NAMALWA (cell line): ENCODE results near the gene ASTN2.
"Not testable (repeated sequence)": the region's sequence is repeated elsewhere in the genome, so short reads cannot be mapped to it uniquely, and the experiment has no call there.

ENCODE experiments used
- DNase-seq: peaks from one replicate; pipeline ENCODE4 v3.0.0-alpha.2; 2015; ENCODE audit warnings: low spot score

The ASTN2 gene

DNA sequence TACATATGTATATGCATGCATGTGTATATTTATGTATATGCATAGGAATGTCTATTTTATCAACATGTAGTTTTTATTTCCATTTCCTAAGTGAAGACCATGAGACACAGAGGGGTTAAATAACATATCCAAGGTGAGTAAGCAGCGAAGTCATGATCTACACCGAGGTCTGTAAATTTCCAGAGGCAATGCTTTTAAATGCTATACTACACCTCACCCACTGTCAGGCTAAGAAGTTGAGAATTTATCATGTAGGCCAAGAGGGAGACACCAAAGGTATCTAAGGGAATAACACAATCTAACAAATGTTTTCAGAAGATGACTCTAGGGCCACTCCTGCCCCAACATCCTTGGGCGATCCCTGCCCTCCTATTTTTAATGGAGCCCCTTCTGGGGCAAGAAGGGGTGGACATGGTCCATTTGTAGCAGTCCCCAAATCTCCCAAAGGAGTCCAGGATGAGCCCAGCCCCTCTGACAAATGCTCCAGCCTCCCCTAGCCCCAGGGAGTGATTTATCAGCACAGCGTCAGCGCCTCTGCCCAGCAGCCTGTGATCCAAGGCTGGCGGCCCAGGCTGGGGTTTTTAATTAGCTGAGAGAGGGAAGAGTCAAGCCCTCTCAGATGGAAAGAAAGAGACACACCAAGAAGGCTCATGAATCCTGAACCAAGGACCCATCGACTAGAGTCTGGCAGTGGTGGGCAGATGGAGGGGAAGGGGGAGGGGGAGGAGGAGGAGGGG, 339.9 kb downstream of the ASTN2 start:
- no peak for DNase-seq

DNA sequence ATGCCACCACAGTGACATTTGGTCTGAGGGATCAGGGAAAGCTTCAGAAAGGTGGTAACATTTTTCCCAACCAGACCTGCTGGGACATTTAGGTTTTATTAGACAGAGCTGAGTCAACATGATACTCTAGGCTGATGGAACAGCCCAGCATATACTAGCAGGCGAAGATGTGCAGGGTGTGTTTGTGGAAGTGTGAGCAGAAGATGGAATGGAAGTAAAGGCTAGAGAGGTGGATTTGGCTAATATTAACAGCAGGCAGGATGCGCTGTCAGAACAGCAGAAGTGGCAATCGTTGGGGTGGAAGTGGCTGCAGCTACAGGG, 340.6 kb downstream of the ASTN2 start:
- DNase-seq: no peak

DNA sequence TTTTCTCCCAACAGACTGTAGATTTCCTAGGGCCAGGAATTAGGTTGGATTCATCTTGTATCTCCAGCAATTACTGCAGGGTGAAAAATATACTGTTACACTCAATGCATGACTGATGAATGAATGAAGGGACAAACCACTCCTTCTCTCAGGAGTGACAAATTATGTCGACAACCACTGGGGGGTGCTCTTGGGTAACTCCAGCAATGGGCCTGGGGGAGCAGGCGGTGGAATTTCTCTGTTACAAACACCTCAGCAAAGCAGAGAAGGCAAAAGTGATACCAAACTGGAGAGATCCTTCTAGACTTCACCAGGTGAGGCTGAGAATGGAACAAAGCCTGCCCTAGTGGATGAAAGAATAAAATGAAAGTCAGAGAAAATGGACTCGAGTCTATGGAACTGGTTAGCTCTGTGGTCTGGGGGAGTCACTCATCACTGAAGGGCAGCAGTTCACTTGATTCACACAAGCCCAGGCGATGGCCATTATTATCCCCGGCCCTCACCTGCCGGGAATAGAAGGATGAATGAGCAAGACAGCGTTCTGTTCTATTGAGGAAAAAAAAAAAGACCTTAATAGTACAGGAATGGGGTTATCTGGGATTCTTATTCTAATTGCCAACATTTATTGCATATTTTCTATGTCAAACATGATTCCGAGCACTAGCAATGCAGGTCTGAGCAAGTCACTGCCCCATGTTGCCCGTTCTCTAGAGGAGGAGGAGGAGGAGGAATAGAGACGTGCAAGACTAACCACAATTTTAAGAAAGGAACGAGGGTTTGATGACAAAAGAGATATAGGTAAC, 341.1 kb downstream of the ASTN2 start:
- DNase-seq: peak; percentile 50

DNA sequence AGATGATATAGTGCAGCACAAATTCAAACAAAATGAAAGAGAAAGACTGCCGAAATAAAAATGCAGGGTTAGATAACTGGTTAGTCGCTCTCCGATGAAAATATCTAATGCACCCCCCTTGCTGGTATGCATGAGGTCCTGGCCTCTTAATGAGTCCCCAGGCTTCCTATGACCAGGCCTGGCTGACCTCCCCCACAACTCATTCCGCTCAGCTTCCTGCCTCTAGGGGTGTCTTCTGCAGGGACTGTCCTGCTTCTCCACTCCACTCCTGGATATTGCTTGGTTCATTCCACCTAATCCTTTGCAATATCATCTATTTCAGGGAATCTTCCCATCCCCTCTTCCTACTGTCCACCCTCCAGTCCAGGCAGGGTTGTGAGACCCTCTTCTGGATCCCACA, 341.8 kb downstream of the ASTN2 start:
- DNase-seq: no peak

DNA sequence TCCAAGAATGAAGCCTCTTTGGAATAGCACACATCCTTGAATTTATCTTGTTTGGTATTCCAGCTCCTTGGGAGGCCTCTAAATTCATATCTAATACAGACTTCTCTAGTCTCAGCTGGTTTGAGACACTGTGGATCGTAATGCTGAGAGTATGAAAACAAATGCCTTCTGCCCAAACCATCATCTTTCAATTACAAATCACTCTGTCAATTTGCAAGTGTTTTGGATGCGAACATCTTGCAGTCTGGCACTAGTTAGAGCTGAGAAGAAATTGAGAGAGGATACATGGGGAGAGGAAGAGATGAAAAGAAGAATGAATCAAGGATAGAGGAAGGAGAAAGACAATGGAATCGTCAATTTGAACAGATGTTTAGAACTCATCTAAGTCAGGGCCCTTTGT, 342.6 kb downstream of the ASTN2 start:
- DNase-seq: no peak

DNA sequence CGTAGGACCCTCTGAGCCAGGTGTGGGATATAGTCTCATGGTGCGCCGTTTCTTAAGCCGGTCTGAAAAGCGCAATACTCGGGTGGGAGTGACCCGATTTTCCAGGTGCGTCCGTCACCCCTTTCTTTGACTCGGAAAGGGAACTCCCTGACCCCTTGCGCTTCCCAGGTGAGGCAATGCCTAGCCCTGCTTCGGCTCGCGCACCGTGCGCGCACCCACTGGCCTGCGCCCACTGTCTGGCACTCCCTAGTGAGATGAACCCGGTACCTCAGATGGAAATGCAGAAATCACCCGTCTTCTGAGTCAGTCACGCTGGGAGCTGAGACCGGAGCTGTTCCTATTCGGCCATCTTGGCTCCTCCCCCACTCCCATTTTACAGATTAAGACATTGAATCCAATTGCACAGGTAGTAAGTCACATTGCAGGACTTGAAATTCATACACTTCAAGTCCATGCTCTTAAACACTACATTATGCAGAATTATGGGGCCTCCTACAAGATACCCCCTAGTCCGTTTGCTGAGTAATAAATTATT, 343.1 kb downstream of the ASTN2 start:
- DNase-seq: not testable (repeated sequence)

DNA sequence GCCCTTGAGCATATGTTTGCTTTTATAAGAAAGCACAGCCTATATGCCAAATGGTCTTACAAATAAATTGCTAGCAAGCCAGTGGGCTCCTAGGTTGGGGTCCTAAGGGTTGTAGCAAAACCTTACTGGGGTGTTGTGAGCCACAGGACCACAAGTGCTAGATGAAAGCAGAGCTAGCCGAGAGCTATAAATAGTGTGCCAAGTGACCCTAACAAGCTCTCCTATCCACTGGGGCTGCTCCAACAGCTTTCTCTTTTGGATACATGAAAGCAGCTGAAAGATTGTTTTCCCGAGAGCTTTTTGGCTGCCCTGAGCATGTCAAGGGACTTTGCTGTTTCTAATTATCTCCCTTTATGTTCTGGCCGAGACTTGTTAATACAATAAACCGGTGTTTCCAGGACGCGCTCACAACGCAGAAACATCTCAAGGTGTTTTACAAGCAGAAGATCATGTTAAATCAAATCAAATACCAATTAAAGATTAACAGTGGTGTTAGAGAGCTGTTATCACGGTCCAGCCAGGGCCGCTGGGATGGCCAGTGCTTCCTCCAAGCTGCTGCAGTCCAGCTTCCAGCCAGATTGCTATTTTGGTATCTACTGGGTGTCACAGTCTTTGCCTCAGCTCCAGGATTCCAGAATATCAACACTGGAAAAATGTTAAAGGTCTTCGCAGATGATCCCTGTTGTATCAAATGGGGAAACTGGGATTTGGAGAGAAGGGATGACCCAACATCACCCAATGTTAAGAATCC, 351.0 kb downstream of the ASTN2 start:
- DNase-seq: no peak

DNA sequence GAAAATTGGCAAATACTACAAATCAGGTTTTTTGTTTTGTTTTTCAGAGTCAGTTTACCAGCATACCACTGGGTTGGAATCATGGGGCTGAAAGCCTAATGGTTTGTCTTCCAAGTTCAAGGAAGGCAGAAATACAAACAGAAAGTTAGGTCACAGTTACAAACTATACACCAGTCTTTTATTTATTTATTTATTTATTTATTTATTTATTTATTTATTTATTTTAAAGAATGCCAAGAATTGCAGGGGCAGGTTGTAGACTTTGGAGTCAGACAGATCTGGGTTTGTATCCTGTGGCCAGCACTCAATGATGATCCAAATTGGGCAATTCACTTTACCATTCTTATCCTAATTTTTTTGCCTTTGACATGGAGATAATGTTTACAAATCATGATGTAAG, 353.9 kb downstream of the ASTN2 start:
- DNase-seq: no peak

DNA sequence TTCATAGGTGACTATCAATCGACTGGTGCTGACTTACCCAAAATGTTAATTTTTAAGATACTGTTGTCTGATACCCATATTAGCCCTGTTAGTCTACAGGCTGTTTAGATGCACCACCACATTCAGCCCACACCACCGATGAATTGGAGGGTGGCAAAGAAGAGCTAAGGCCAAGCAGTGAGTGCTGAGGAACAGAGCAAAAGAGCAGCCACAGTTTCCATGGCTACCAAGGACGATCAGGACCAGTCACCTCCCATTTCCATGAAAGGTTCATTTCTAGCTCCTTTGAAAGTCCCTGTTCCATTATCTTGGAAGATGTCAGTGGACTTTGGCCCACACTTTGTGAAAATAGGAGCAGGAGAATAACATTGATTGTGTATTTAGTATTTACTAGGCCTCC, 364.9 kb downstream of the ASTN2 start:
- no peak for DNase-seq

DNA sequence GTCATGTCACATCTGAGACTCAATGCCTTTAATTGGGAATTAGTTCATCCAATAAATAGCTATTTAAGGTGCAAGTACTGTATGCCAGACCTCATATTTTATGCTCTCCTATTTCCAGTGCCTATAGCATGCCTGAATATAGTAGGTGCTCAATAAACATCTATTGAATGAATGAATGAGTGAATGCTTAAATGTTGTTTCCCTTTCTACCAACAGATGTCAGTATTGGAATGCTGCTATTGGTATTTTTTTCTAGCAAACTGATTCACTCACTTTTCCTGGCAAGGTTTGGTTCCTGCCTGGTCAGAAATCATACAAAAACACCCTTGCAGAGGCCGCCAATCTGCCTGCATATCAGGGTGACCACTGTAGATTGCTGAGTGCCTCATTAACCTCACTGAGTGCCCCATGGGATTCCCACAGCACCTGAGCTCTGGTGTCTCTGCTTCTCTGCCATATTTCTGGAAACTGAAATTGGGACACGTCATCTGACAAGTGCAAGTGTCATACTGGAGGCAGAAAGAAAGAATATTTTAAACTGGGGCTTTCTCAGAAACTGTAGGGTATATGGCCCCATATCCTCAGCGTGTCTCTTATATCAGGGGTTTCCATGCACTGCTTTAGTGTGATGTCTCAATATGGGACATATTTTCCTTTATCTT, 368.1 kb downstream of the ASTN2 start:
- no peak for DNase-seq

DNA sequence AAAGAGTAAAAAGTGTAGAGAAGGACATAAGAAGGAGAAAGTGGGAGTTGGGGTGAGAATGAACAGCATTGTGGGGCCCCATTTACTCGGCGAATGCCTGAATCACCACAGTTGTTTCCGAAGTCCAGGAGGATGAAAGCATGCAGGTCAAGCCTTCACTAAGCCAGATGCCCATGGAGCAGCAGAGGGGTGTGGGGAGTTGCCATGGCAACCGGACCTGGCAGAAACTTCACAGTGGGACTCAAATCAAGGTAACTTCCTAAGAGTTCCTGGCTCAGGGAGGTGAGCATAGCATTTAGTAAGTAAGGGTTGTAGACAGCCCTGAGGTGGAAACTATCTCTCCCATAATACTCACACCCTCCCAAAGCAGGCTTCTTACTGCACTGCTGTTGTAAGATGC, 370.6 kb downstream of the ASTN2 start:
- no peak for DNase-seq

DNA sequence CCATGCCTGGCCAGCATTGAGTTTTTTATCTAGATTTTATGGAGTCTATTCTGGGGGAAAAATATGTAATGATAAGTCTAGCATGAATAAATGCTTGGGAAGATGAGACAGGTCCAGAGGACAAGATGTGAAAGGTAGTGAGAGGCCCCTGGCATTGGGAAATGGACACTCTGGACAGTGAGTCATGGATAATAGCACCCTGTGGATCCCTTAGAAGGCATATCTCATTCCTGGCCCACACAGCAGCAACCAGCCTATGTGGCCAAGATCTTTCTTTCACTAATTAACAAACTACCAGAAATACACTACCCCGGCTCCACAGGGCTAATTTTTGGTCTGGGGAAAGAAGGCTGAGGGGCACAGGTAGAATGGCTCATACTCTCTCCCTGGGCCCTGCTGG, 371.7 kb downstream of the ASTN2 start:
- no peak for DNase-seq

DNA sequence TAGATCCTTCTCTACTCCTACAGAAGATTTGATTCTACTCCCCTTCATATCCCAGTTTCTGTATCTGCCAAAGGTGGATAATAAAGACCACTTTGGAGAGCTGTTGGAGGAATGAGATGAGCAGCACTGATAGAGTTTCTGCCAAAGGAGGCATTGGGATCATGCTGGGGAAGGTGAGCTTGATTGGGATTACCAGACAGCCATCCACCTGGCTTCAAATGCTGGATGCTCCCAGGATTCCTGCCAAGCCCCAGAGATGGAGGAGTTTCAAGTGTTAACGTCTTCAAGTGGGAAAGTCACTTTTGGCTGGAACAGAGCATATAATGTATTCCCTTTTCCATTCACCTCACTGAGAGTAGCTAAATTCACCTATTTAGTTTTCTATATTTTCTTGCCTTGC, 379.3 kb downstream of the ASTN2 start:
- no peak for DNase-seq

DNA sequence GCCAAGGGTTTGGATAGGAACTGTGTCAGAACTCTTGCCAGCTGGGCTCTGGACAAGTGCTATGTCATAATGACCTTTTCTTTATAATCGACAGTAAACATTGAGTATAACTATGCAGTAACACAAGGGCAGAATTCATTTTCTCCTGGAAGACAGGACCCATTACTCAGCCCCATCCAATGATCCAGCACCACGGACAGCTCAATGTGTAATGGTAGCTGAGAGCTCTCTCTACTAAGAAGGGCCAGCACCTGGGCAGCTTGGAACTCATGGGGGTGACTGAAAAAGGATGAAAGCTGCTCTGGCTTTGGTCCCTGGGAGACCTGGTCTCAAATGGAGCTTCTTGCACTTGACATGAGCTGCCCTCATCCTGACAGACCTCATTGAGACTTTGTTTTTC, 380.0 kb downstream of the ASTN2 start:
- DNase-seq: peak; percentile 15

DNA sequence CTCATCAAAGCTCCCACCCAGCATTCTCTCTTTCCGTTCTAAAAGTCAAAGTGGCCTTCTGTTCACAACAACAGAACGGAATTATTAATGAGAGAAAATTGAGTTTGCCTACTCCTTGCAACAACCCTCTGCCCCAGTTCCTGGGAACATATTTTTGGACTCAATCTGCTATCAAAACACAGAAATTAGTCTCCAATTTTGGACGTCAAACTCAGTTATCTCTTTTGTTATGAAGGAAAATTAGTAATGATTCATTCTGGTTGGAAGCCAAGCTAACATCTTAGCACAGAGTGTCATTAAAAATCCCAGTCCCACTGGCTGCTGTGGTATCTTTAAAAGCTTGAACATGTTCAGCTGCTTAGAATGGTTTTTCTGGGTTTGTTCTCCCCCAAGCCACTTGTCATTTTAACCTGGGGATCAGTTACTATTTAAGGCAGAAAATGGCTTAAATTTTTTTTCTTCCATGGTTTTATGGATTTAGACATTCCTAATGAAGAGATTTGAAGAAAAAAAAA, 384.5 kb downstream of the ASTN2 start:
- no peak for DNase-seq

DNA sequence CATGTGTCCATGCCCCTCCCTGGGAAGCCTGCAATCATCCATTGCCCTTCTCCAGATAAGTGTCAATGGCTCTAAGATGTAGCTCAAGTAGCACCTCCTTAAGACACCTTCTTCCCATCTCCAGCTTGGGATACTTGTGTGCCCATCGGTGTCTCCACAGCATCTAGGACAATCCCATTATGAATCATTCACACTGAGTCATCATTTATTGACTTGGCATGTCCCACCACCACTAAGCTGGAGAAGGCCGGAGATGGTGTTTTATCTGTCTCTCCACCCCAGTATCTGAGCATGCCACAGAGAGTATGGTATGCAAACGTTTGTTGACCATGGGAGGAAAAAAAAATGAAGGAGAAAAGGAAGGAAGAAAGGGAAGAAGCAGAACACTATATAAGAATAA, 385.5 kb downstream of the ASTN2 start:
- no peak for DNase-seq

DNA sequence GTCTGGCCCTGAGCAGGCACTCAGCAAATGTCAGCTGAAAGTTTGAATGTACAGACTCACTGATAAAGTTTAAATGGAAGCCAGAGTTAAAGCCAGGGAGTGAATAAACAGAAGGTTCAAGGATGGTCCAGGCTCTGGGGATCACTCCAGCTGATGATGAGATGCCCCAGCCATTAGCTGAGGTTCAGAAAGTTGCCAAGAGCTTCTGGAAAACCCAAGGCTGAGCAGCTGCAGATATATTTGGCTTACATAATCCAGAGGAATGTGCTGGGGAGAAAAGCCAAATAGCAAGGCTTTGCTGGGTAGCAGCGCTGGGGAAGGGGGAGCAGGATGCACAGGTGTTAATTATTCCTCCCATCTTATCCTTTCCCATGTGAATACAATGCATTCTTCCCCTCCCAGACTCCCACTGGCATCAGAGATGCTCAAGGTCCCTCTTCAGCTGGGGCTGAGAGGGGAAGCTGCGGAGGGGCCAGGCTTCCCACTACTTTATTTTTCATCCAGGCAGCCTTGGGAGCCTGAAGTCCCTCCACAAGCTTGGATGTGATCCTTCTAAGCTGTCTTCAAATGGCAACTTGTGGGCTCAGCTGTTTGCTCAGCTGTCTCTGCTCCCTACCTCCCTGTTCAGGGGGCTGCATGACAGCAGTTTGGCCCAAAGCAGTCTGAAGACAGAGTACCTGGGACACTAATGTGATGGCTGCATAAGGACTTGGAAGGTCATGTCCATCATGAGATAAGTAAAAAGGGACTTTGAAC, 386.6 kb downstream of the ASTN2 start:
- DNase-seq: no peak

DNA sequence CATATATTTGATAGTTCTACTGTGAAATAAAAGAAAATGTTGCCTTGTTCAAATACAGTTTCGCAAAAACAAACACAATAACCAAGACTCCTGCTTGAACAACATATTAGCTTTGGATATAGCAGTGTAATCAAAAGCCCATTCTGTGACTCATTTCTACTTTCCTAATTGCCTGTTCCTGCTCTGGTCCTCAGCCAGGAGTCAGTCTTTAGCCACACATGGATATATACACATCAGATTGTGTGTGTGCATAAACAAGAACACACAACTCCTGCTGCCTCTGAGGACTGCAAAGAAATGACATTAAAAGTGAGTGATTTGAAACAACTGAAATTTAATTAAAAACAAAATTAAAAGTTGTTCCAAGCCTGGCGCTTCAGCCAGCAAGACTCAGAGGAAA, 393.0 kb downstream of the ASTN2 start:
- no peak for DNase-seq

DNA sequence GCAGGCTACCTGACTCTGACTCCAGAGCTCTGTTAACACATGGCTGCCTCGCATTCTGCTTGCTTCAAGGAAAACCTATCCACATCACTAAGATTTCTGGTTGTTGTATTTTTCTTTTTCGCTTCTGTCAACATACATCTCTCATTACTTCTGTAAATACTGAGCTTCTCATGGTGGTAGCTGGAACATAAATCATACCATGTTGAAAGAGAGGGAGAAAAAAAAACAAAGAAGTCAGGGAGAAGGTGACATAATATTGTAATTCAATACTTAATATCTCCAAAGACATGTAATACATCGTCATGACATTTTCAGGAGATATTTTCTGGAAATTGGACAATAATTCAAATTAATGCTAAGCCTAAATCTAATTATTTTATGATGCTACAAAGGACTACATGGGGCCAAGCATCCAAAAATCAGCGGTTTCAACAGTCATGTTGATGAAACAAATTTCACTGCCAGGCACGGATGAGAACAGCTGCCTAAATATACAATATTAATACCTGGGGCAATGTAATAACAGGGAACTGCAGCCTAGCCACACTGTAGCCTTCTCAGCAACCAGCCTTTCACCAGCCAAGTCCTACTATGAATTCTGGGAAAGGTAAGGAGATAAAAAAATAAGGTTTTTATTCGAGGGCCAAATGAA, 395.8 kb downstream of the ASTN2 start:
- no peak for DNase-seq

DNA sequence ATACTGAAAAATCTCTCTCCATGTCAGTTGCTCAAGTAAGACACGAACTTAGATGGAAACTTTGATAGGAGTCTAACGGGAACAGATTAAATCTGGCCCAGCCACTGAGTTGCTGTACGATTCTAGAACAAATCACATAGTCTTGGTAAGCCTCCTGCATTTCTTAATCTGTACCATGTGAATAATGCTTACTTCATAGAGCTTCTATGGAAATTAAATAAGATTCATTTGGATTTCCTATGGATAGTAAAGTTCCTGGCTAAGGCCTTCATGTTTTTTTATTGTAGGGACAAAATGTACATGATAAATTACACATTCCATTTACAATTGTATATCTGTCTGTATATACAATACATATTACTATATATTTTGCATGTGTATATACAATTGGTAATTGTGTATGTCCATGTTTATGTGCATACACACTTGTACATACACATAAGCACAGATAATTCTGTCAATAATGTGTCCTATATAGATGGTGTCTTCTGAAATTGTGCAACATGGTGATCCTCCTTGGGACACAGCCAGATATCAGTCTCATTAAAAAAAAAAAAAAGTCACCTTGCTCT, 397.4 kb downstream of the ASTN2 start:
- DNase-seq: no peak
